B cell (primary cell): ENCODE results near the gene CXXC5. TPM values are rescaled to one million over a fixed set of nuclear protein-coding genes. Genes with fewer than 3 reads are reported as not detected.

Experiments
- ATAC-seq: fragments of 200-7000 bp; cut with Tn5 transposase; one replicate; pipeline ENCODE4 v1.10.0; 2021; ENCODE audit warnings: low read depth, mild to moderate bottlenecking, moderate number of reproducible peaks, moderate library complexity
- CTCF ChIA-PET: fragments of 350-600 bp; sonication (Branson Sonifier 250); formaldehyde crosslinking; loops from one replicate; lab custom pipeline; 2021; ENCODE audit warnings: antibody characterized with exemption, inconsistent platforms; lab: Charles Lee
- POLR2A ChIA-PET: fragments of 350-600 bp; sonication (Branson Sonifier 250); formaldehyde crosslinking; loops from one replicate; lab custom pipeline; 2021; ENCODE audit warnings: antibody characterized with exemption; lab: Charles Lee
- DNase-seq: peaks from one replicate; pipeline ENCODE4 v3.0.0; 2013
- H2AFZ ChIP-seq: 2 replicates; pipeline ENCODE4 v1.6.1; 2012; ENCODE audit warnings: mild to moderate bottlenecking, low read depth, low read length; ENCODE audit not compliant: insufficient read depth, poor library complexity, severe bottlenecking
- H3K27ac ChIP-seq, 2 donors: 1 replicate in 1 of 2; 2 replicates in 1 of 2; pipeline ENCODE4 v1.5.1; 2012 to 2013; ENCODE audit warnings: low read length in 2 of 2, mild to moderate bottlenecking in 2 of 2, moderate library complexity in 1 of 2
- H3K27me3 ChIP-seq, 4 experiments: fragments of 200-600 bp in 1 of 4; sonication (generic) in 1 of 4; replicated peaks in 1 of 4; 1 replicate in 2 of 4; 2 replicates in 2 of 4; pipeline versions ENCODE4 v1.6.1 to v1.7.0; 2013 to 2016; ENCODE audit warnings: low read length in 3 of 4, mild to moderate bottlenecking in 2 of 4, mixed read lengths in 1 of 4, moderate library complexity in 1 of 4; ENCODE audit not compliant: insufficient read depth in 4 of 4, control insufficient read depth in 3 of 4; ENCODE audit errors: control extremely low read depth in 1 of 4
- H3K36me3 ChIP-seq, 2 experiments: replicated peaks in 1 of 2; 1 replicate in 1 of 2; 2 replicates in 1 of 2; pipeline versions ENCODE4 v1.6.1 to v1.7.1; 2013; ENCODE audit warnings: low read length in 1 of 2; ENCODE audit not compliant: insufficient read depth in 2 of 2, control insufficient read depth in 1 of 2; ENCODE audit errors: control extremely low read depth in 1 of 2, extremely low read depth in 1 of 2
- H3K4me1 ChIP-seq, 2 donors: fragments of 200-600 bp in 1 of 2; sonication (generic) in 1 of 2; 1 replicate in 1 of 2; 2 replicates in 1 of 2; pipeline versions ENCODE4 v1.5.1 to v1.6.1; 2013 to 2017; ENCODE audit warnings: low read length in 2 of 2; ENCODE audit not compliant: control insufficient read depth in 2 of 2, insufficient read depth in 2 of 2
- H3K4me2 ChIP-seq: replicated peaks from 2 replicates; pipeline ENCODE3; 2012; ENCODE audit warnings: mild to moderate bottlenecking, low read depth, low read length; ENCODE audit not compliant: poor library complexity, severe bottlenecking
- H3K4me3 ChIP-seq, 5 experiments: fragments of 200-600 bp in 1 of 5; sonication (generic) in 1 of 5; 1 replicate in 3 of 5; 2 replicates in 2 of 5; pipeline versions ENCODE4 v1.5.1 to v1.7.0; 2011 to 2016; ENCODE audit warnings: low read length in 4 of 5, mild to moderate bottlenecking in 4 of 5, low read depth in 2 of 5, control low read depth in 1 of 5, moderate library complexity in 1 of 5; ENCODE audit not compliant: insufficient read depth in 1 of 5; ENCODE audit errors: control extremely low read depth in 1 of 5, extremely low read depth in 1 of 5
- H3K79me2 ChIP-seq: fragments of 200-600 bp; sonication (generic); one replicate; pipeline ENCODE4 v1.6.0; 2016; ENCODE audit warnings: low read length; ENCODE audit not compliant: control insufficient read depth, insufficient read depth
- H3K9ac ChIP-seq: fragments of 200-600 bp; sonication (generic); 2 replicates; pipeline ENCODE4 v1.6.1; 2017; ENCODE audit warnings: mild to moderate bottlenecking, low read length, moderate library complexity
- H3K9me3 ChIP-seq, 3 donors: one replicate each; pipeline versions ENCODE4 v1.6.1 to v1.7.1; 2013; ENCODE audit warnings: low read length in 2 of 3; ENCODE audit not compliant: control insufficient read depth in 2 of 3, insufficient read depth in 1 of 3; ENCODE audit errors: control extremely low read depth in 1 of 3
- H4K20me1 ChIP-seq: 2 replicates; pipeline ENCODE4 v1.6.0; 2012; ENCODE audit warnings: mild to moderate bottlenecking, low read length; ENCODE audit not compliant: insufficient read depth, control insufficient read depth, poor library complexity, severe bottlenecking
- H3K27ac Mint-ChIP-seq: one replicate; pipeline ENCODE4 v1.8.0; 2021; ENCODE audit warnings: mixed read lengths
- H3K27me3 Mint-ChIP-seq: one replicate; pipeline ENCODE4 v1.8.0; 2021; ENCODE audit warnings: mixed read lengths
- H3K4me1 Mint-ChIP-seq: one replicate; pipeline ENCODE4 v1.8.0; 2021; ENCODE audit warnings: mixed read lengths
- H3K4me3 Mint-ChIP-seq: one replicate; pipeline ENCODE4 v1.8.0; 2021; ENCODE audit warnings: mixed read lengths
- H3K9me3 Mint-ChIP-seq: one replicate; pipeline ENCODE4 v1.8.0; 2022; ENCODE audit warnings: mixed read lengths; ENCODE audit not compliant: insufficient read depth
- EZH2 ChIP-seq: IDR thresholded peaks from 2 replicates; pipeline ENCODE4 v1.6.1; 2012; ENCODE audit warnings: borderline replicate concordance, low read depth, mild to moderate bottlenecking, moderate library complexity, low read length; ENCODE audit not compliant: insufficient read depth, poor library complexity, severe bottlenecking
- WGBS: methylation state at CpG from one replicate; pipeline ENCODE4 v1.1.5; 2013; ENCODE audit warnings: missing lambda C conversion rate; ENCODE audit not compliant: insufficient coverage; 5-methylcytosine and 5-hydroxymethylcytosine counted together
- intact Hi-C: fragments of 100-400 bp; cut with micrococcal nuclease; formaldehyde crosslinking; loops from one replicate; pipeline ENCODE4 v1.10.0; 2022
- polyA plus RNA-seq: library from polyadenylated mRNA; depleted of rRNA; stranded (reverse); fragments of >200 nt; gene quantifications from 2 replicates; pipeline ENCODE4 v1.2.3, GENCODE V29; 2012
- total RNA-seq, 2 donors: library from RNA; stranded (reverse); fragments of 120-200 nt in 1 of 2; gene quantifications; 1 replicate in 1 of 2; 2 replicates in 1 of 2; pipeline versions ENCODE4 v1.2.3 to v1.2.4, GENCODE V29; 2013 to 2022
- TF ChIP-seq, protein P1 (sequence below): fragments of 200-600 bp; IDR thresholded peaks from one replicate; pipeline ENCODE4 v1.8.0; 2022; ENCODE audit warnings: antibody characterized with exemption, mild to moderate bottlenecking

Gene CXXC5
- total and polyA plus RNA-seq, 2 donors (not counting 1 experiment from before 2014, with no cell fraction given), result 126 to 143 TPM

DNA sequence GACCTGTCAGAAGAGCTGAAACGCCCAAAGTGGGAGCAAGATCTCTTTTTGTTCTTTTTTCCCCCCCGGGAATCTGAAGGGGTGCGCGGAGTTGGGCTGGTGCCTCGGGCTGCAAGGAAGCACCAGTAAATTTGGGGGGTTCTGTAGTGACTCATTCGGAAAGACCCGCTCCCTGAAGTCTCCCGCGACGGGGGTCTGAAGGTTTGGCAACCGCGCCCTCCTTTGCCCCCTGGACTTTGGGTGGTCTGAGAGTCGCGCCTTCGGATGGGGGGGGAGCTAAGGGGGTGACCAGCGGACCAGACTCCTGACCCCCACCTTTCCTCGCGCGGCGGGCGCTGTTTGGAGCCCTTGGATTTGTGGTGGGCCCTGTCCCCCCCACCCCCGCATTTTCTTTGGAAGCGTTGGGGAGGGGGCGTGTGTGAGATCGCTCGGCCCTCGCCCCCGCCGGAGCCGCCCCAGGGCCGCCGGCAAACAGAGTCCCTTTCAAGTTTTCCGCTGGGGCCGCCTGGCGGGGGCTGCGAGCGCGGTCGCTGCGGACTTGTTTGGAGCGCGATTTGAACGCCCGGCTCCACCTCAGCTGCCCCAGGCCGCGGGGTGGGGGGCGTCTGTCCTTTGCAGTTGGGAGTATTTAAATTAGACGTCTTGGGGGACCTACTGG is 2.0 kb downstream of the CXXC5 start:
- Histone ChIP-seq H3K9me3 (no peaks in the 10 kb centered on the region), H3K79me2 (peaks cover 82% of the 10 kb centered on the region), H3K4me2 (peak overlapping the region; percentile 80), H3K4me1 (peaks cover 57 to 74% of the 10 kb centered on the region in 2 donors), H3K9ac (peak overlapping the region; percentile 91), H3K27me3 (no peaks in the 10 kb centered on the region), H3K4me3 (peak overlapping the region; percentile 74 to 98 (median 95)), H4K20me1 (peaks cover 66% of the 10 kb centered on the region), H3K27ac (peak overlapping the region; percentile 71 to 90), H3K36me3 (peaks cover 0 to 11% of the 10 kb centered on the region in 2 experiments), H2AFZ (peak overlapping the region; percentile 9)
- Mint-ChIP-seq H3K27me3 (no peaks in the 10 kb centered on the region), H3K4me1 (peaks cover 73% of the 10 kb centered on the region), H3K9me3 (no peaks in the 10 kb centered on the region), H3K27ac (peak overlapping the region; percentile 94), H3K4me3 (peak overlapping the region; percentile 88)
- WGBS, result under 1% methylated on average over 40 of the region's 48 CpGs
- no peak for TF ChIP-seq EZH2
- TF ChIP-seq, protein P1, sequence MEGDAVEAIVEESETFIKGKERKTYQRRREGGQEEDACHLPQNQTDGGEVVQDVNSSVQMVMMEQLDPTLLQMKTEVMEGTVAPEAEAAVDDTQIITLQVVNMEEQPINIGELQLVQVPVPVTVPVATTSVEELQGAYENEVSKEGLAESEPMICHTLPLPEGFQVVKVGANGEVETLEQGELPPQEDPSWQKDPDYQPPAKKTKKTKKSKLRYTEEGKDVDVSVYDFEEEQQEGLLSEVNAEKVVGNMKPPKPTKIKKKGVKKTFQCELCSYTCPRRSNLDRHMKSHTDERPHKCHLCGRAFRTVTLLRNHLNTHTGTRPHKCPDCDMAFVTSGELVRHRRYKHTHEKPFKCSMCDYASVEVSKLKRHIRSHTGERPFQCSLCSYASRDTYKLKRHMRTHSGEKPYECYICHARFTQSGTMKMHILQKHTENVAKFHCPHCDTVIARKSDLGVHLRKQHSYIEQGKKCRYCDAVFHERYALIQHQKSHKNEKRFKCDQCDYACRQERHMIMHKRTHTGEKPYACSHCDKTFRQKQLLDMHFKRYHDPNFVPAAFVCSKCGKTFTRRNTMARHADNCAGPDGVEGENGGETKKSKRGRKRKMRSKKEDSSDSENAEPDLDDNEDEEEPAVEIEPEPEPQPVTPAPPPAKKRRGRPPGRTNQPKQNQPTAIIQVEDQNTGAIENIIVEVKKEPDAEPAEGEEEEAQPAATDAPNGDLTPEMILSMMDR, result peak; percentile 52
- intact Hi-C loops, result no loop called here
- no peak for ATAC-seq
- DNase-seq, result peak; percentile 71
- CTCF ChIA-PET, result interaction anchor here (0.9 to 15.3 kb wide), 11 partner anchors 10 to 116 kb away, joined by 3 to 338 read pairs (median 6); no protein-coding TSS in a partner anchor
- POLR2A ChIA-PET, result interaction anchor here (0.8 to 13.2 kb wide), 9 partner anchors 10 to 116 kb away, joined by 4 to 511 read pairs (median 11); no protein-coding TSS in a partner anchor

GRCh38 chr5:139650689-139651042 is 2.5 kb downstream of the CXXC5 start:
- H3K27me3 Mint-ChIP-seq, result no peaks in the 10 kb centered on the region
- Histone ChIP-seq H3K4me3 (peak overlapping the region; percentile 74 to 98 (median 95)), H3K36me3 (peaks cover 0 to 11% of the 10 kb centered on the region in 2 experiments), H4K20me1 (peaks cover 71% of the 10 kb centered on the region), H3K9ac (peak overlapping the region; percentile 91), H2AFZ (peak overlapping the region; percentile 9), H3K4me1 (peaks cover 62 to 74% of the 10 kb centered on the region in 2 donors), H3K79me2 (peaks cover 87% of the 10 kb centered on the region), H3K4me2 (peak overlapping the region; percentile 80), H3K27ac (peak overlapping the region; percentile 71 to 90), H3K9me3 (no peaks in the 10 kb centered on the region), H3K27me3 (no peaks in the 10 kb centered on the region)
- TF ChIP-seq, protein P1, result no peak
- no peak for TF ChIP-seq EZH2
- H3K4me1 Mint-ChIP-seq, result peaks cover 72% of the 10 kb centered on the region
- peak overlapping the region; percentile 88 for H3K4me3 Mint-ChIP-seq
- peak overlapping the region; percentile 94 for H3K27ac Mint-ChIP-seq
- CTCF ChIA-PET, result interaction anchor here (0.9 to 15.3 kb wide), 10 partner anchors 10 to 115 kb away, joined by 3 to 338 read pairs (median 10); no protein-coding TSS in a partner anchor
- DNase-seq, result no peak
- 0% methylated on average over 5 of the region's 13 CpGs for WGBS
- no peak for ATAC-seq
- intact Hi-C loops, result no loop called here
- H3K9me3 Mint-ChIP-seq, result no peaks in the 10 kb centered on the region
- POLR2A ChIA-PET, result interaction anchor here (0.6 to 13.2 kb wide), 10 partner anchors 10 to 247 kb away, joined by 3 to 511 read pairs (median 10); partner anchors contain the start of genes DNAJC18 and SPATA24
